H1 (cell line): ENCODE data around the gene KIAA0319L. TPM values are rescaled to one million over a fixed set of nuclear protein-coding genes. Genes with fewer than 3 reads are reported as not detected.

Experiments used
- CTCF ChIA-PET: fragments of 300-600 bp; sonication (Branson Sonifier 250); formaldehyde crosslinking; loops from one replicate; lab custom pipeline; 2021; ENCODE audit not compliant: partially characterized antibody; lab: Charles Lee
- POLR2A ChIA-PET: fragments of 300-600 bp; sonication (Branson Sonifier 250); formaldehyde crosslinking; loops from one replicate; lab custom pipeline; 2021; ENCODE audit warnings: inconsistent platforms; ENCODE audit not compliant: partially characterized antibody; lab: Charles Lee
- DNase-seq, 2 experiments: peaks; one replicate each; pipeline versions ENCODE4 v3.0.0 to v3.0.0-alpha.2; 2010 to 2022; ENCODE audit warnings: low spot score in 2 of 2, low read depth in 1 of 2, mixed read lengths in 1 of 2
- FAIRE-seq: peaks from 2 replicates; lab custom pipeline; 2011; peaks lifted over from hg19 to GRCh38; lab: Jason Lieb, UNC
- H2AFZ ChIP-seq: 2 replicates; pipeline ENCODE4 v1.8.1; 2012; ENCODE audit warnings: low read length, inconsistent platforms
- H2AK5ac ChIP-seq: 2 replicates; pipeline ENCODE4 v1.6.1; 2013; ENCODE audit warnings: low read depth, low read length
- H2BK120ac ChIP-seq: replicated peaks from 2 replicates; pipeline ENCODE3; 2013; ENCODE audit warnings: low read depth, low read length, inconsistent platforms
- H2BK12ac ChIP-seq: 2 replicates; pipeline ENCODE4 v1.6.1; 2013; ENCODE audit warnings: low read depth, low read length
- H2BK15ac ChIP-seq: 2 replicates; pipeline ENCODE4 v1.6.1; 2013; ENCODE audit warnings: low read length
- H2BK20ac ChIP-seq: 2 replicates; pipeline ENCODE4 v1.6.1; 2013; ENCODE audit warnings: low read length
- H2BK5ac ChIP-seq: 2 replicates; pipeline ENCODE4 v1.6.1; 2013; ENCODE audit warnings: low read depth, low read length
- H3K14ac ChIP-seq: 2 replicates; pipeline ENCODE4 v1.6.1; 2013; ENCODE audit warnings: inconsistent platforms; ENCODE audit not compliant: insufficient read length
- H3K18ac ChIP-seq: 2 replicates; pipeline ENCODE4 v1.6.1; 2013; ENCODE audit warnings: low read length; ENCODE audit errors: extremely low read depth
- H3K23ac ChIP-seq: 2 replicates; pipeline ENCODE4 v1.6.1; 2013; ENCODE audit warnings: inconsistent platforms; ENCODE audit not compliant: insufficient read length
- H3K23me2 ChIP-seq: 2 replicates; pipeline ENCODE4 v1.6.1; 2013; ENCODE audit warnings: low read depth, low read length
- H3K27ac ChIP-seq: 2 replicates; pipeline ENCODE4 v1.6.1; 2011; ENCODE audit warnings: low read depth, low read length, inconsistent platforms
- H3K27me3 ChIP-seq, 4 experiments: replicated peaks in 1 of 4; 1 replicate in 1 of 4; 2 replicates in 3 of 4; pipeline versions ENCODE4 v1.6.1 to v1.8.1; 2011 to 2013; ENCODE audit warnings: low read length in 3 of 4, mild to moderate bottlenecking in 3 of 4, inconsistent platforms in 2 of 4, mixed read lengths in 2 of 4, moderate library complexity in 1 of 4; ENCODE audit not compliant: control insufficient read depth in 3 of 4, insufficient read depth in 3 of 4; ENCODE audit errors: extremely low read depth in 1 of 4
- H3K36me3 ChIP-seq, 4 experiments: 2 replicates each; pipeline versions ENCODE4 v1.6.1 to v1.8.1; 2011 to 2013; ENCODE audit warnings: mild to moderate bottlenecking in 4 of 4, low read length in 3 of 4, moderate library complexity in 2 of 4, control low read depth in 1 of 4, inconsistent platforms in 1 of 4; ENCODE audit not compliant: insufficient read depth in 4 of 4, control insufficient read depth in 2 of 4
- H3K4ac ChIP-seq: replicated peaks from 2 replicates; pipeline ENCODE3; 2013; ENCODE audit warnings: low read length, low read depth, mixed read lengths, inconsistent platforms; ENCODE audit not compliant: insufficient read length
- H3K4me1 ChIP-seq, 4 experiments: replicated peaks in 1 of 4; 1 replicate in 1 of 4; 2 replicates in 3 of 4; pipeline versions ENCODE4 v1.6.1 to v1.8.1; 2011 to 2013; ENCODE audit warnings: low read length in 3 of 4, inconsistent platforms in 2 of 4, mixed read lengths in 1 of 4; ENCODE audit not compliant: insufficient read depth in 4 of 4, control insufficient read depth in 3 of 4
- H3K4me2 ChIP-seq, 2 experiments: 2 replicates each; pipeline versions ENCODE4 v1.6.1 to v1.8.1; 2011 to 2013; ENCODE audit warnings: low read depth in 2 of 2, low read length in 2 of 2, control low read depth in 1 of 2, inconsistent platforms in 1 of 2, mild to moderate bottlenecking in 1 of 2; ENCODE audit not compliant: insufficient read depth in 1 of 2
- H3K4me3 ChIP-seq, 4 experiments: fragments of 200-600, 300-600 bp in 1 of 4; sonication (generic), shearing (Covaris generic), sonication (Bioruptor Twin) in 1 of 4; 2 replicates each; pipeline versions ENCODE4 v1.5.1 to v1.8.1; 2011 to 2016; ENCODE audit warnings: low read length in 4 of 4, low read depth in 3 of 4, control low read depth in 2 of 4, inconsistent platforms in 2 of 4, mild to moderate bottlenecking in 2 of 4, mixed read lengths in 1 of 4, moderate library complexity in 1 of 4; ENCODE audit not compliant: insufficient read depth in 2 of 4; ENCODE audit errors: extremely low read depth in 1 of 4
- H3K56ac ChIP-seq: replicated peaks from 2 replicates; pipeline ENCODE3; 2013; ENCODE audit warnings: low read depth, mild to moderate bottlenecking, mixed read lengths, low read length, inconsistent platforms; ENCODE audit not compliant: insufficient read length
- H3K79me1 ChIP-seq: 2 replicates; pipeline ENCODE4 v1.6.1; 2013; ENCODE audit warnings: low read depth, low read length, control low read depth
- H3K79me2 ChIP-seq, 2 experiments: 2 replicates each; pipeline versions ENCODE4 v1.6.1 to v1.8.1; 2012 to 2013; ENCODE audit warnings: low read length in 2 of 2, mild to moderate bottlenecking in 2 of 2, inconsistent platforms in 1 of 2; ENCODE audit not compliant: insufficient read depth in 2 of 2, control insufficient read depth in 1 of 2
- H3K9ac ChIP-seq, 4 experiments: replicated peaks in 1 of 4; 1 replicate in 1 of 4; 2 replicates in 3 of 4; pipeline versions ENCODE4 v1.6.1 to v1.8.1; 2011 to 2013; ENCODE audit warnings: low read depth in 3 of 4, low read length in 3 of 4, control low read depth in 2 of 4, mild to moderate bottlenecking in 2 of 4, moderate library complexity in 2 of 4, inconsistent platforms in 1 of 4; ENCODE audit errors: extremely low read depth in 1 of 4
- H3K9me3 ChIP-seq, 2 experiments: 2 replicates each; pipeline versions ENCODE4 v1.6.1 to v1.8.1; 2012 to 2013; ENCODE audit warnings: mild to moderate bottlenecking in 2 of 2, moderate library complexity in 2 of 2, control low read depth in 1 of 2, inconsistent platforms in 1 of 2, low read depth in 1 of 2, low read length in 1 of 2, mixed read lengths in 1 of 2; ENCODE audit not compliant: insufficient read depth in 2 of 2
- H4K20me1 ChIP-seq, 2 experiments: replicated peaks in 1 of 2; 2 replicates each; pipeline versions ENCODE3 to v1.8.1; 2011 to 2013; ENCODE audit warnings: inconsistent platforms in 2 of 2, low read length in 2 of 2, mild to moderate bottlenecking in 1 of 2; ENCODE audit not compliant: insufficient read depth in 2 of 2, control insufficient read depth in 1 of 2
- H4K5ac ChIP-seq: 2 replicates; pipeline ENCODE4 v1.6.1; 2013; ENCODE audit warnings: low read length, low read depth, mixed read lengths, inconsistent platforms; ENCODE audit not compliant: insufficient read length
- H4K8ac ChIP-seq: 2 replicates; pipeline ENCODE4 v1.8.0; 2013; ENCODE audit warnings: mild to moderate bottlenecking, moderate library complexity, low read length, inconsistent platforms; ENCODE audit not compliant: insufficient read depth; ENCODE audit errors: extremely low read depth
- H4K91ac ChIP-seq: replicated peaks from 2 replicates; pipeline ENCODE3; 2013; ENCODE audit warnings: low read length, mixed read lengths, inconsistent platforms; ENCODE audit not compliant: insufficient read length
- ASH2L ChIP-seq: fragments of 200-600, 300-600 bp; sonication (generic); IDR thresholded peaks from one replicate; pipeline ENCODE4 v1.7.1; 2017; ENCODE audit warnings: low read length
- EGR1 ChIP-seq: IDR thresholded peaks from 2 replicates; pipeline ENCODE4 v1.6.1; 2011; ENCODE audit warnings: low read depth, low read length, borderline replicate concordance
- FOSL1 ChIP-seq: IDR thresholded peaks from 2 replicates; pipeline ENCODE4 v1.6.1; 2011; ENCODE audit warnings: mild to moderate bottlenecking, low read depth, low read length, moderate library complexity; ENCODE audit not compliant: insufficient read depth
- HDAC2 ChIP-seq, 2 experiments: fragments of 300-600 bp in 1 of 2; sonication (generic) in 1 of 2; IDR thresholded peaks; 2 replicates each; pipeline ENCODE4 v1.6.1; 2011 to 2012; ENCODE audit warnings: low read depth in 2 of 2, low read length in 2 of 2, mild to moderate bottlenecking in 2 of 2, moderate library complexity in 2 of 2, borderline replicate concordance in 1 of 2, inconsistent platforms in 1 of 2
- KDM5A ChIP-seq: fragments of 200-600 bp; IDR thresholded peaks from 2 replicates; pipeline ENCODE4 v1.7.1; 2012; ENCODE audit warnings: mild to moderate bottlenecking, low read length, inconsistent platforms, mixed read lengths
- POLR2A ChIP-seq, 2 experiments: IDR thresholded peaks; 1 replicate in 1 of 2; 2 replicates in 1 of 2; pipeline ENCODE4 v1.6.1; 2011; ENCODE audit warnings: low read depth in 2 of 2, low read length in 2 of 2, mild to moderate bottlenecking in 2 of 2; ENCODE audit errors: control extremely low read depth in 1 of 2
- RFX5 ChIP-seq: IDR thresholded peaks from 2 replicates; pipeline ENCODE4 v1.6.1; 2011; ENCODE audit warnings: low read depth, low read length, improper control_type of control experiment, borderline replicate concordance
- SP1 ChIP-seq: IDR thresholded peaks from 2 replicates; pipeline ENCODE4 v1.6.1; 2011; ENCODE audit warnings: low read depth, low read length
- SP2 ChIP-seq: IDR thresholded peaks from 2 replicates; pipeline ENCODE4 v1.6.1; 2012; ENCODE audit warnings: mild to moderate bottlenecking, low read length, inconsistent platforms
- TEAD4 ChIP-seq: IDR thresholded peaks from 2 replicates; pipeline ENCODE4 v1.6.1; 2012; ENCODE audit warnings: low read depth, low read length, inconsistent platforms, mixed read lengths
- WGBS, 2 experiments: shearing (Covaris generic) in 1 of 2; methylation state at CpG; one replicate each; pipeline versions ENCODE4 v1.1.6 to v1.1.7; 2013 to 2015; ENCODE audit warnings: low lambda C conversion rate in 2 of 2, mixed read lengths in 2 of 2, inconsistent platforms in 1 of 2, low coverage in 1 of 2, missing lambda C conversion rate in 1 of 2; ENCODE audit not compliant: insufficient replicate concordance in 2 of 2, insufficient coverage in 1 of 2, insufficient read length in 1 of 2; ENCODE audit errors: extremely low coverage in 1 of 2, missing lambda C conversion rate in 1 of 2; 5-methylcytosine and 5-hydroxymethylcytosine counted together
- polyA plus RNA-seq, 7 experiments: library from polyadenylated mRNA; depleted of rRNA in 3 of 7; stranded (reverse) in 5 of 7; unstranded in 2 of 7; fragments of >200 nt in 5 of 7; fragments of 200-250 nt in 2 of 7; gene quantifications; 1 replicate in 5 of 7; 2 replicates in 1 of 7; 4 replicates in 1 of 7; pipeline versions ENCODE4 v1.2.1 to v1.2.3, GENCODE V29; 2011 to 2013; ENCODE audit warnings: missing spikeins in 2 of 7, mixed read lengths in 2 of 7
- total RNA-seq: library from RNA; stranded (reverse); fragmentation: NEBNext Ultra II Directional; extraction: Animal tissue kit (Norgen Biotek cat#: 25700); gene quantifications from 2 replicates; pipeline ENCODE4 v1.2.1, GENCODE V29; 2021

The KIAA0319L gene
- total and polyA plus RNA-seq, 2 of the 8 experiments (the other 6 are each of a cell fraction or from before 2014, with no cell fraction given), result 40.1 to 55.7 TPM

DNA sequence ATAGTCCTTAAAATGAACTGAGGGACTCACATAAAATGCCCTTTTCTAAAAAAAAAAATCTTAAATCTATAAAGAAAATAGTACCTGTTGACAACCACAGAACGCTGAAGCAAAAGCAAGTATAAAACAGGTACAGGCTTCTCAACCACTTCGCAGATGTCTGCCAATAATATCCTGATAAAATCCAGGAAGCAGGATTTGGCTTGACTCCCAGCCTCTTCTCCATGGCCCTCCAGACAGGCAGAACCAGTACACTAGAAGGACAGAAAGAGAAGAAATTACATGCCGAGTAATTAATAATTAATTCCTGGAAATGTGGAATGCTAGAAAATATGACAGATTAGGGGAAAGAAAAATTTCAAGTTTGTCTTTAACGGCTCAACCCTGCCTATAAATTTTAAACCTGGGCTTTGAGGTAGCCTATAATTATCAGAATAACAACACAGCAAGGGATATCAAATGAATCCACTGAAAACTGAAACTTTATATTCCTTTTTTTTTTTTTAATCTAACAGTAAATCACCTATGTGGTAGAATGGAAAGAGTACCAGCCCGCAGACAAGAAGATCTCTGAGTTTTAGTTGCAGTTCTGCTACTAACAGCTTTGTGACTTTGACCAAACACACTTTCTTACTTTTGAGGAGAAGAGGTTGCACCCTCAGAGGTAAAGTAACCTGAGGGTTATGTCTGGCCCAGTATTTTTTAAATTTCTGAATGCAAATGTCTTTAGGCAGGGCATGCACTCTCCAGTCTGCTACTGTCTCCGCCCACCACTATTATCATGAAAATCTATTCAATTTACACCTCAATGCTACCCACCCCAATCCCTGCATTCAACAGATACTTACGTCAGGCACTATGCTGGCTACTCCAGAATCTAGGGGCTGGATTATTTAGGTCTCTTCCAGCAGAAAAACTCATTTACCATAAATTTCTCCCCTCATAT, 2.7 kb downstream of the KIAA0319L start:
- Histone ChIP-seq H3K4me3 (peak overlapping the region; percentile 25 to 76 (median 57); a peak in 7 of 8 replicates), H4K20me1 (peaks cover 0 to 2% of the 10 kb centered on the region in 2 experiments), H2BK12ac (peak overlapping the region; percentile 86), H2AFZ (no peak overlapping the region), H2BK5ac (peak overlapping the region; percentile 87; the same call in 1 of the 2 replicates), H3K79me1 (no peaks in the 10 kb centered on the region; the same call in 1 of the 2 replicates), H3K27me3 (no peaks in the 10 kb centered on the region), H4K5ac (peak overlapping the region; percentile 94), H2BK15ac (no peak overlapping the region), H3K9me3 (no peaks in the 10 kb centered on the region), H3K36me3 (peaks cover 0 to 43% (median 5%) of the 10 kb centered on the region in 4 experiments; a peak in 2 of 8 replicates), H3K23ac (no peak overlapping the region), H2BK120ac (peak overlapping the region; percentile 30), H3K4ac (peak overlapping the region; percentile 16), H2BK20ac (0 out of 2 replicates have a peak overlapping the region, but pooled peaks have one; percentile 82), H4K91ac (peak overlapping the region; percentile 51), H3K79me2 (peaks cover 4 to 66% of the 10 kb centered on the region in 2 experiments; a peak in 3 of 4 replicates), H3K18ac (peak overlapping the region; percentile 80; the same call in 1 of the 2 replicates), H3K14ac (no peak overlapping the region), H3K9ac (peak overlapping the region in 2 of 4 experiments; percentile 9 to 63; a peak in 3 of 7 replicates), H3K4me1 (peaks cover 7 to 20% (median 16%) of the 10 kb centered on the region in 4 experiments; a peak in 6 of 7 replicates), H3K27ac (peak overlapping the region; percentile 76), H3K23me2 (peaks cover 5% of the 10 kb centered on the region; the same call in 1 of the 2 replicates), H3K4me2 (peak overlapping the region; percentile 85 to 92), H4K8ac (no peak overlapping the region), H3K56ac (peak overlapping the region; percentile 24), H2AK5ac (no peak overlapping the region; the same call in 1 of the 2 replicates)
- FAIRE-seq, result peak; percentile 81
- no peak for DNase-seq
- POLR2A ChIA-PET, result interaction anchor here (0.8 to 1.5 kb wide), 2 partner anchors 10 to 29 kb away, joined by 4 to 5 read pairs; no protein-coding TSS in a partner anchor
- CTCF ChIA-PET, result no interaction called here
- WGBS, 2 experiments, result 27% methylated on average over 7 of the region's 7 CpGs; no CpG with 5 or more reads in 1 of the 2 experiments
- no peak for TF ChIP-seq FOSL1
- no peak for TF ChIP-seq HDAC2 (IDR thresholded peaks at IDR 0.05; ENCODE audit: borderline replicate concordance in 1 of 2, low read depth in 2 of 2, low read length in 2 of 2)
- TF ChIP-seq SP2, result no peak
- TF ChIP-seq RFX5, result no peak
- peak; percentile 40 to 72 for TF ChIP-seq POLR2A (IDR thresholded peaks at IDR 0.05; ENCODE audit: control extremely low read depth in 1 of 2, low read depth in 2 of 2, low read length in 2 of 2)
- no peak for TF ChIP-seq KDM5A
- TF ChIP-seq SP1, result peak; percentile 73; the same call in 1 of the 2 replicates
- TF ChIP-seq EGR1, result no peak
- TF ChIP-seq ASH2L, result peak; percentile 49
- TF ChIP-seq TEAD4, result peak; percentile 31; the same call in 1 of the 2 replicates
